Stomach (tissue), 4 donors: Measurements from ENCODE around the gene DLGAP1.

Experiments used
- POLR2AphosphoS5 ChIP-seq, 3 donors: sonication (generic); formaldehyde crosslinking; IDR thresholded peaks; one replicate each; pipeline ENCODE4 v1.6.1; 2016; ENCODE audit warnings: antibody characterized with exemption in 3 of 3
- TF ChIP-seq, protein P1 (sequence below), 7 experiments: fragments of 450-650 bp in 4 of 7; fragments of 200-600 bp in 3 of 7; sonication (generic) in 3 of 7; IDR thresholded peaks; one replicate each; pipeline ENCODE4 v1.5.1; 2016 to 2019; ENCODE audit warnings: antibody characterized with exemption in 7 of 7, control low read depth in 2 of 7, mild to moderate bottlenecking in 1 of 7

DNA sequence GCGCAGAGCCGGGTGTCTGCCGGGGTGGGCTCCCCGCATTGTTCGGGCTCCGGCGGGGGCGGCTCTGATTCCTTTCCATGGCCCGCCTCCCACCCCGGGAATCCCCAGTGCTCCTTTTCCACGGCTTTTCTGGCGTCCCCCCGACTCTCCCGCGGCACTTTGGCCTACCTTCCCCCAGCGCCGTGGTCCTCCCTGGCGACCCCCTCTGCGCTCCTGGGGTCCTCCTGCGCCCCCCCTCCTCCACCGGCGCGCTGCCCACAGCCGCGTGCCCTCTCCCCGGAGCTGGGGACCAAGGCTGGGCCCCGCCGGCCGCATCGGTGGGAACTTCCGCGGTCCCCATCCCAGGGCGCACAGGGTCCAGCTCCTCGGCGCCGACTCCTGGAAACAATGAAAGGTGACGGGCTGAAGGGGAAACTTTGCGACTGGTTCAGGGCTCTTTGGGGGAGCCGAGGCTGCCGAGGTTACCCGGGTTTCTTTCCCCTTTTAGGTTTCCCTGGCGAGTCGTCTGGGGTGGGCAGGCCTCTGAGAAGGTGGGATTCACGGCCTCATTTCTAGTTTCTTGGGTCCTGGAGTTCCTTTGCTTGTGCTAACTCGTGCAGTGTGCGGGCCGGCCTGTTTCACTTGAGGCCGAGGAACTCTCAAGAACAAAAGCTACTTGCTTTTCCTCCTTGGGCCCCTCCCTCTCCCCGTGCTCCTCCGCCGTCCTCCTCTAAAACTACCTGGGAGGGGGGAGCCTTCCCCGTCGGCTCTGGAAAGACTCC is 1002.9 kb downstream of the DLGAP1 start:
- TF ChIP-seq, protein P1, sequence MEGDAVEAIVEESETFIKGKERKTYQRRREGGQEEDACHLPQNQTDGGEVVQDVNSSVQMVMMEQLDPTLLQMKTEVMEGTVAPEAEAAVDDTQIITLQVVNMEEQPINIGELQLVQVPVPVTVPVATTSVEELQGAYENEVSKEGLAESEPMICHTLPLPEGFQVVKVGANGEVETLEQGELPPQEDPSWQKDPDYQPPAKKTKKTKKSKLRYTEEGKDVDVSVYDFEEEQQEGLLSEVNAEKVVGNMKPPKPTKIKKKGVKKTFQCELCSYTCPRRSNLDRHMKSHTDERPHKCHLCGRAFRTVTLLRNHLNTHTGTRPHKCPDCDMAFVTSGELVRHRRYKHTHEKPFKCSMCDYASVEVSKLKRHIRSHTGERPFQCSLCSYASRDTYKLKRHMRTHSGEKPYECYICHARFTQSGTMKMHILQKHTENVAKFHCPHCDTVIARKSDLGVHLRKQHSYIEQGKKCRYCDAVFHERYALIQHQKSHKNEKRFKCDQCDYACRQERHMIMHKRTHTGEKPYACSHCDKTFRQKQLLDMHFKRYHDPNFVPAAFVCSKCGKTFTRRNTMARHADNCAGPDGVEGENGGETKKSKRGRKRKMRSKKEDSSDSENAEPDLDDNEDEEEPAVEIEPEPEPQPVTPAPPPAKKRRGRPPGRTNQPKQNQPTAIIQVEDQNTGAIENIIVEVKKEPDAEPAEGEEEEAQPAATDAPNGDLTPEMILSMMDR (IDR thresholded peaks at IDR 0.05) = no peak
- peak; percentile 1 to 60 (median 57) for TF ChIP-seq POLR2AphosphoS5 (IDR thresholded peaks at IDR 0.05)
